Neural cell (in vitro differentiated cells): ENCODE measurements around the gene PADI4. TPM values are rescaled to one million over a fixed set of nuclear protein-coding genes. Genes with fewer than 3 reads are reported as not detected.

ENCODE experiments used
- H2AFZ ChIP-seq: fragments of 200-600, 300-800 bp; sonication (generic), shearing (Covaris generic); 2 replicates; pipeline ENCODE4 v1.6.0; 2014; ENCODE audit warnings: low read depth, mild to moderate bottlenecking, antibody characterized with exemption, low read length, moderate library complexity
- H3F3A ChIP-seq: fragments of 200-600 bp; shearing (Covaris generic); 2 replicates; pipeline ENCODE4 v1.6.1; 2016; ENCODE audit warnings: mild to moderate bottlenecking, moderate library complexity, mixed read lengths, antibody characterized with exemption, low read length; ENCODE audit not compliant: insufficient read depth, poor library complexity, severe bottlenecking
- H3K27ac ChIP-seq: fragments of 200-600, 300-800 bp; sonication (generic), shearing (Covaris generic); 2 replicates; pipeline ENCODE4 v1.5.1; 2014; ENCODE audit warnings: mild to moderate bottlenecking, low read length, moderate library complexity
- H3K27me3 ChIP-seq: fragments of 300-800, 200-600 bp; sonication (generic), shearing (Covaris generic); 2 replicates; pipeline ENCODE4 v1.6.0; 2014; ENCODE audit warnings: mild to moderate bottlenecking, low read depth, low read length, moderate library complexity; ENCODE audit not compliant: insufficient read depth
- H3K36me3 ChIP-seq: fragments of 300-800, 200-600 bp; sonication (generic), shearing (Covaris generic); 2 replicates; pipeline ENCODE4 v1.5.1; 2014; ENCODE audit warnings: mild to moderate bottlenecking, antibody characterized with exemption, low read length, moderate library complexity; ENCODE audit not compliant: insufficient read depth
- H3K4me2 ChIP-seq: fragments of 300-800, 200-600 bp; sonication (generic), shearing (Covaris generic); 2 replicates; pipeline ENCODE4 v1.6.0; 2014; ENCODE audit warnings: mild to moderate bottlenecking, low read length
- H3K4me3 ChIP-seq: fragments of 300-800, 200-600 bp; sonication (generic), shearing (Covaris generic); 2 replicates; pipeline ENCODE4 v1.5.1; 2014; ENCODE audit warnings: mild to moderate bottlenecking, low read length, moderate library complexity
- H3K79me2 ChIP-seq: fragments of 200-600 bp; shearing (Covaris generic); replicated peaks from 2 replicates; pipeline ENCODE4 v1.6.0; 2014; ENCODE audit warnings: mild to moderate bottlenecking, low read length, moderate library complexity; ENCODE audit not compliant: insufficient read depth
- H3K9ac ChIP-seq: fragments of 300-800, 200-600 bp; sonication (generic), shearing (Covaris generic); 2 replicates; pipeline ENCODE4 v1.6.1; 2016; ENCODE audit warnings: mild to moderate bottlenecking, low read length, mixed read lengths
- H3K9me2 ChIP-seq: fragments of 200-600 bp; shearing (Covaris generic); 2 replicates; pipeline ENCODE4 v1.6.1; 2016; ENCODE audit warnings: mild to moderate bottlenecking, low read length, mixed read lengths; ENCODE audit not compliant: insufficient read depth
- H3K9me3 ChIP-seq: fragments of 200-600, 300-800 bp; sonication (generic), shearing (Covaris generic); 2 replicates; pipeline ENCODE4 v1.6.1; 2016; ENCODE audit warnings: mild to moderate bottlenecking, mixed run types, low read length, moderate library complexity, mixed read lengths
- H4K20me1 ChIP-seq: fragments of 200-600 bp; shearing (Covaris generic); 2 replicates; pipeline ENCODE4 v1.6.1; 2016; ENCODE audit warnings: mild to moderate bottlenecking, mixed run types; ENCODE audit not compliant: insufficient read depth
- CTCF ChIP-seq: fragments of 450-650 bp; IDR thresholded peaks from 2 replicates; pipeline ENCODE4 v1.5.1; 2014; ENCODE audit warnings: antibody characterized with exemption, mild to moderate bottlenecking, moderate library complexity; ENCODE audit not compliant: poor library complexity, severe bottlenecking
- EP300 ChIP-seq: fragments of 450-650 bp; conservative IDR thresholded peaks from 2 replicates; pipeline ENCODE4 v1.6.1; 2014; ENCODE audit warnings: antibody characterized with exemption, mild to moderate bottlenecking, moderate library complexity; ENCODE audit not compliant: poor library complexity, severe bottlenecking
- EZH2 ChIP-seq: fragments of 200-600, 300-800 bp; shearing (Covaris generic), sonication (generic); IDR thresholded peaks from 2 replicates; pipeline ENCODE4 v1.6.1; 2014; ENCODE audit warnings: antibody characterized with exemption, low read length, borderline replicate concordance, mild to moderate bottlenecking; ENCODE audit not compliant: insufficient read depth, poor library complexity, severe bottlenecking
- MXI1 ChIP-seq: fragments of 450-650 bp; conservative IDR thresholded peaks from 2 replicates; pipeline ENCODE4 v1.6.1; 2014; ENCODE audit warnings: antibody characterized with exemption, mild to moderate bottlenecking; ENCODE audit not compliant: poor library complexity, severe bottlenecking
- POLR2AphosphoS5 ChIP-seq: IDR thresholded peaks from 2 replicates; pipeline ENCODE4 v1.6.1; 2012
- RAD21 ChIP-seq: fragments of 450-650 bp; conservative IDR thresholded peaks from 2 replicates; pipeline ENCODE4 v1.6.1; 2014; ENCODE audit warnings: antibody characterized with exemption, mild to moderate bottlenecking, moderate library complexity
- REST ChIP-seq: IDR thresholded peaks from 2 replicates; pipeline ENCODE4 v1.6.1; 2012; ENCODE audit warnings: borderline replicate concordance
- SMC3 ChIP-seq: fragments of 450-650 bp; conservative IDR thresholded peaks from 2 replicates; pipeline ENCODE4 v1.6.1; 2014; ENCODE audit warnings: antibody characterized with exemption, mild to moderate bottlenecking, moderate library complexity; ENCODE audit not compliant: poor library complexity
- TAF1 ChIP-seq: IDR thresholded peaks from 2 replicates; pipeline ENCODE4 v1.6.1; 2012; ENCODE audit warnings: low read depth
- polyA plus RNA-seq: library from polyadenylated mRNA; depleted of rRNA; stranded (reverse); fragments of >200 nt; gene quantifications from 2 replicates; pipeline ENCODE4 v1.2.3, GENCODE V29; 2014

Gene PADI4
- polyA plus RNA-seq, 1 donor from 2014 or later, result not detected

- TF ChIP-seq REST (no peak), RAD21 (no peak)
Measured at GRCh38 chr1:17359808-17360207, 51.8 kb downstream of the PADI4 start (continued).

GRCh38 chr1:17360272-17360956 lies 52.4 kb downstream of the PADI4 start:
- H3K36me3 ChIP-seq, result no peaks in the 10 kb centered on the region
- no peaks in the 10 kb centered on the region for H3K9me2 ChIP-seq
- no peaks in the 10 kb centered on the region for H3F3A ChIP-seq
- no peak for TF ChIP-seq EP300
- TF ChIP-seq EZH2, result no peak
- no peak for TF ChIP-seq SMC3
- no peak for TF ChIP-seq CTCF
- TF ChIP-seq MXI1, result no peak
- TF ChIP-seq TAF1, result no peak
- TF ChIP-seq RAD21, result no peak
- H4K20me1 ChIP-seq, result no peaks in the 10 kb centered on the region
- no peak overlapping the region for H3K9ac ChIP-seq
- peaks cover 4% of the 10 kb centered on the region for H3K9me3 ChIP-seq
- H2AFZ ChIP-seq, result no peak overlapping the region
- no peak overlapping the region for H3K27ac ChIP-seq
- H3K4me3 ChIP-seq, result no peak overlapping the region
- no peaks in the 10 kb centered on the region for H3K27me3 ChIP-seq
- H3K4me2 ChIP-seq, result no peak overlapping the region
- no peaks in the 10 kb centered on the region for H3K79me2 ChIP-seq

GRCh38 chr1:17361687-17362086 lies 53.7 kb downstream of the PADI4 start:
- H2AFZ ChIP-seq, result no peak overlapping the region
- TF ChIP-seq POLR2AphosphoS5 (no peak), TAF1 (no peak), EP300 (no peak), RAD21 (no peak), REST (no peak), SMC3 (no peak), MXI1 (no peak), CTCF (no peak), EZH2 (no peak)
- peaks cover 4% of the 10 kb centered on the region for H3K9me3 ChIP-seq
- H3K79me2 ChIP-seq, result no peaks in the 10 kb centered on the region
- H3K4me2 ChIP-seq, result no peak overlapping the region
- H3K27me3 ChIP-seq, result no peaks in the 10 kb centered on the region
- no peaks in the 10 kb centered on the region for H3K36me3 ChIP-seq
- no peak overlapping the region for H3K4me3 ChIP-seq
- H4K20me1 ChIP-seq, result no peaks in the 10 kb centered on the region
- no peak overlapping the region for H3K9ac ChIP-seq
- no peak overlapping the region for H3K27ac ChIP-seq
- no peaks in the 10 kb centered on the region for H3F3A ChIP-seq
- no peaks in the 10 kb centered on the region for H3K9me2 ChIP-seq
